ENCODE measurements around the gene TPST2.

Gene TPST2
- total RNA-seq, result 36.1 to 60.8 (median 44.1) reads per million in 3 donors

DNA sequence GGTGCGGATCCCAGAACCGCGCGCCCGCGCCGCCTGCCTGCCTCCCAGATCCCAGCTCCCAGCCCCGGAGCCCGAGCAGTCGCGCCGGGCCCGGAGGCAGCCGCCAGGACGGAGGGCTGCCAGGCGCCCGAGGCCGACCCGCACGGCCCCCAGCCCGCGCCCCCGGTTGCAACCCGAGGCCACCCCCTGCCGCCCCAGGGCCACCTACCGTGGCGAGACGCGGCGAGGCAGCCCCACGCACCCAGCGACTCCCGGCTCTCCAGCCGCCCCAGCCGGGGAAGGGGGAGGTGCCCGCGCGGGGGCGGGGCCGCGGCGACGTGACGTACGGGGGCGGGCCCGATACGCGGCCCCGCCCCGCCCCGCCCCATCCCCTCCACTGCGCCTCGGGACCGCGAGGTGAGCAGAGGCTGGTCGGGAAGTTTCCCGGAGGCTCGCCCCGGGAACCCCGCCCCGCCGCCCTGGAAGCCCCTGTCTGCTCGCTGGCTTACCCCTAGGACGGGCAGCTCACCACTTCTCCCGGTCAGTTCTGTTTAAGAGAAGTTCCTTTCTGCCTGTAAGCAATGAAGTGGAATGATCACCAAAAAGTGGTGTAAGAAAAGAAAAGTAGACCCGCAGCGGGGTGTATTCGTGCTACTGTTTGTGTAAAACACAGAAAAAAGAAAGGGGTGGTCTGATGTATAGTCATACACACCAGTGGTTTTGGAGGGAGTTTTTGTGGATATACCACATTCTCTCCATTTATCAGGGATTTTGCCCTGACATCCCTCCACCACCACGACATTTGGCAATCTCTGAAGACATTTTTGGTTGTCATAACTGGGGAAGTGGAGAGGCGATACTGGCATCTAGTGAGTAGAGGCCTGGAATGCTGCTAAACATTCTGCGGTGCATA is at the start of gene TPST2:
Gene TPST2, minus strand, starts transcription at position 288 of the 892 bp plus-strand sequence. CDS start 48,502 bp downstream, outside the sequence.
- DNase-seq, result peak; percentile 72 to 74 (median 73)
- Histone ChIP-seq H3K4me1 (ENCODE audit: control insufficient read depth, insufficient read depth, low read length, poor library complexity, severe bottlenecking) (peaks cover 41% of the 10 kb centered on the region), H3K27me3 (replicated peaks; ENCODE audit: control insufficient read depth, insufficient read depth, low read length, poor library complexity, severe bottlenecking) (no peaks in the 10 kb centered on the region), H3K4me3 (ENCODE audit: insufficient read depth, low read depth, low read length, poor library complexity, severe bottlenecking) (peak within 1 kb of the TSS; percentile 86), H3K27ac (ENCODE audit: insufficient read depth, low read length, poor library complexity, severe bottlenecking) (peak within 1 kb of the TSS; percentile 62), H3K36me3 (ENCODE audit: control insufficient read depth, insufficient read depth, low read length) (peaks cover 4% of the 10 kb centered on the region), H3K9me3 (ENCODE audit: control insufficient read depth, low read length) (no peaks in the 10 kb centered on the region)

DNA sequence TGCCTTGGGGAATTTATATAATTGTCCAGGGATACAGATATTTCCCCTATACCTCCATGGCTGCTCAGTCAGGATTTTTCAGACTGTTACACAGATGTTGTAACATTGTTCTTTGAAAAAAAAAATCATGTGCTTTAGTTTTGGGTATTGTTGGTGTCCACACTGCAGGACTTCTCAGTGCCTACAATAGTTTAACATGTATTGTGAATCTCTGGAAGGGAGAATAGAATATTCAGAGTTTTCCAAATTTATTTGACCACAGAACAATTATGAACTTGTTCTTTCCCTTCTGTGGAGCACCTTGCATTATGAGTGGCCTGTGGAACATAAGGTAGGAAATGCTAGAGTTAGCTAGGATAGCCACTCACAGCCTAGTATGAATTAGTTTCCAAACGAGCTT is 46.4 kb upstream of the TPST2 start:
- H3K9me3 ChIP-seq (ENCODE audit: control insufficient read depth, low read length), result no peaks in the 10 kb centered on the region
- no peak overlapping the region for H3K4me3 ChIP-seq (ENCODE audit: insufficient read depth, low read depth, low read length, poor library complexity, severe bottlenecking)
- no peaks in the 10 kb centered on the region for H3K27me3 ChIP-seq (replicated peaks; ENCODE audit: control insufficient read depth, insufficient read depth, low read length, poor library complexity, severe bottlenecking)
- no peaks in the 10 kb centered on the region for H3K36me3 ChIP-seq (ENCODE audit: control insufficient read depth, insufficient read depth, low read length)
- no peak for DNase-seq
- peaks cover 4% of the 10 kb centered on the region for H3K4me1 ChIP-seq (ENCODE audit: control insufficient read depth, insufficient read depth, low read length, poor library complexity, severe bottlenecking)
- no peak overlapping the region for H3K27ac ChIP-seq (ENCODE audit: insufficient read depth, low read length, poor library complexity, severe bottlenecking)

DNA sequence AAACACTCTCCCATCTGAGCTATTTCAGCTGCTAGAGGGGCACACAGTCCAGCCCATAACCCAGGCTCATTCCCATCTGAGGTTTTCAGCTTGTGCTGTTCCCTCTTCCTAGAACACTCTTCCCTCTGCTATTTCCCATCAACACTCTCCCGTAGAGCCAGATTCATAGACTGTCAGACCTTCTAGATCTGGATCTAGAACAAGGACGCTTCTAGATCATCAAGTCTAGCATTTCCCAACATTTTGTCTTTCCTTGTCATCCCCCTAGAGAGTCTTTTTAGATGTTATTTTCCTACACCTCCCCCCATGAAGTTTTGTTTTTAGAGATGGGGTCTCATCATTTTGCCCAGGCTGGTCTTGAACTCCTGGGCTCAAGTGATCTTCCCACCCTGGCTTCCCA is 45.2 kb upstream of the TPST2 start:
- Histone ChIP-seq H3K27ac (ENCODE audit: insufficient read depth, low read length, poor library complexity, severe bottlenecking) (no peak overlapping the region), H3K36me3 (ENCODE audit: control insufficient read depth, insufficient read depth, low read length) (no peaks in the 10 kb centered on the region), H3K4me1 (ENCODE audit: control insufficient read depth, insufficient read depth, low read length, poor library complexity, severe bottlenecking) (no peaks in the 10 kb centered on the region), H3K9me3 (ENCODE audit: control insufficient read depth, low read length) (no peaks in the 10 kb centered on the region), H3K4me3 (ENCODE audit: insufficient read depth, low read depth, low read length, poor library complexity, severe bottlenecking) (no peak overlapping the region), H3K27me3 (replicated peaks; ENCODE audit: control insufficient read depth, insufficient read depth, low read length, poor library complexity, severe bottlenecking) (no peaks in the 10 kb centered on the region)
- no peak for DNase-seq

DNA sequence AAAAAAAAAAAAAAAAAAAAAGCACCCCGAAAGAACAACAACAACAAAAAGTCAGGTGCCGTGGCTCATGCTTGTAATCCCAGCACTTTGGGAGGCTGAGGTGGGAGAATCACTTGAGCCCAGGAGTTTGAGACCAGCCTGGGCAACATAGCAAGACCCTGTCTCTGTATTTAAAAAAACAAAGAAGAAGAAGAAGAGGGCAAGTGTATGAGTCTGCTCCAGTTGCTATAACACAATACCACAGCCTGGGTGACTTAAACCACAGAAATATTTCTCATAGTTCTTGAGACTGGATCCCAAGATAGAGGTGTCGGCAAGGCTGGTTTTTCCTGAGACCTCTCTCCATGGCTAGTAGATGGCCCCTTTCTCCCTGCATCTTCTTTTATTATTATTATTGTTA is 44.3 kb upstream of the TPST2 start:
- no peaks in the 10 kb centered on the region for H3K9me3 ChIP-seq (ENCODE audit: control insufficient read depth, low read length)
- no peak for DNase-seq
- H3K27ac ChIP-seq (ENCODE audit: insufficient read depth, low read length, poor library complexity, severe bottlenecking), result no peak overlapping the region
- no peaks in the 10 kb centered on the region for H3K4me1 ChIP-seq (ENCODE audit: control insufficient read depth, insufficient read depth, low read length, poor library complexity, severe bottlenecking)
- no peaks in the 10 kb centered on the region for H3K36me3 ChIP-seq (ENCODE audit: control insufficient read depth, insufficient read depth, low read length)
- H3K4me3 ChIP-seq (ENCODE audit: insufficient read depth, low read depth, low read length, poor library complexity, severe bottlenecking), result no peak overlapping the region
- no peaks in the 10 kb centered on the region for H3K27me3 ChIP-seq (replicated peaks; ENCODE audit: control insufficient read depth, insufficient read depth, low read length, poor library complexity, severe bottlenecking)

DNA sequence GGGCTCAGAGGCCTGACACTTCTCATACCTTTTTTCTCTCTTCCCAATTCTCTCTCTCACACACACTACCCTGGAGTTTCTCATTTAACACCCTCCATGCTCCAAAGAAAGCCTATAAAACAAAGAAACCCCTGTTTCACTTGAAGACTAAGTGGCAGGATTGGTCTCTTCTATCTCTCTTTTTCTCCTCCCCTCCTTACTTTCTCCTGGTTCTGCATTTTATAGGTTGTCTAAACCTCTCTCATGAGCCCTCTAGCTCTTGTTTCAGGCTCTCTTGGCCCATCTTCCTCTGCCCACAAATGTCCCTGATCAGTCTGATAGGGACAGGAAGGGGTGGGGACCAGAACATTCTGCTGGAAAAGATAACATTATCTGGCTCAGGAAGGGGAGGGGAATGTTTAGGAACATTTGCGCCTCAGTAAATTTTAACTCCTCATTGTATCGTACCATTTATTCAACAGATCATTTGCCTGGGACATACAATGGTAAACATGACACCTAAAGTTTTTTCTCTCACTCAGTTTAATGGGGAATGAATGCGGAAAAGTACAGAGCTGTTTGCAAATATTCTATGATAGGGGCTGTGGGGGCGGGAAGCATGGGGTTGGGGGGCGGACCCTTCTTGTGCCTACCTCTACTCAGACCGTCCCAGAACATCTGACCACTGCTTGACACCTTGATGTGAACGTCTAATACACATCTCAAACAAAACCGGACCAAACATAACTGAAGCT is 42.7 kb upstream of the TPST2 start:
- H3K36me3 ChIP-seq (ENCODE audit: control insufficient read depth, insufficient read depth, low read length), result no peaks in the 10 kb centered on the region
- no peaks in the 10 kb centered on the region for H3K4me1 ChIP-seq (ENCODE audit: control insufficient read depth, insufficient read depth, low read length, poor library complexity, severe bottlenecking)
- no peak overlapping the region for H3K4me3 ChIP-seq (ENCODE audit: insufficient read depth, low read depth, low read length, poor library complexity, severe bottlenecking)
- H3K27me3 ChIP-seq (replicated peaks; ENCODE audit: control insufficient read depth, insufficient read depth, low read length, poor library complexity, severe bottlenecking), result no peaks in the 10 kb centered on the region
- no peak for DNase-seq
- no peaks in the 10 kb centered on the region for H3K9me3 ChIP-seq (ENCODE audit: control insufficient read depth, low read length)
- no peak overlapping the region for H3K27ac ChIP-seq (ENCODE audit: insufficient read depth, low read length, poor library complexity, severe bottlenecking)

DNA sequence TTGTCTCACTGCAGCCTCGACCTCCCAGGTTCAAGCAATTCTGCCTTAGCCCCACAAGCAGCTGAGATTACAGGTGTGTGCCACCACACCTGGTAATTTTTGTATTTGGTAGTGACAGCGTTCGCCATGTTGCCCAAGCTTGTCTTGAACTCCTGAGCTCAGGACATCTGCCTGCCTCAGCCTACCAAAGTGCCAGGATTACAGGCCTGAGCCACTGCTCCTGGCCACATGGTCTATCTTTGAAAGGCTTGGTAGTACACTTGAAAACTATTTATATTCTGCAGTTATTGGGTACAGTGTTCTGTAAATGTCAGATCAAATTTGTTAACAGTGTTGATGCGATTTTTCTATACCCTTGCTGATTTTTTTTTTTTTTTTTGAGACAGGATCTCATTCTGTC is 41.4 kb upstream of the TPST2 start:
- Histone ChIP-seq H3K4me1 (ENCODE audit: control insufficient read depth, insufficient read depth, low read length, poor library complexity, severe bottlenecking) (peaks cover 3% of the 10 kb centered on the region), H3K27me3 (replicated peaks; ENCODE audit: control insufficient read depth, insufficient read depth, low read length, poor library complexity, severe bottlenecking) (no peaks in the 10 kb centered on the region), H3K9me3 (ENCODE audit: control insufficient read depth, low read length) (no peaks in the 10 kb centered on the region), H3K27ac (ENCODE audit: insufficient read depth, low read length, poor library complexity, severe bottlenecking) (no peak overlapping the region), H3K4me3 (ENCODE audit: insufficient read depth, low read depth, low read length, poor library complexity, severe bottlenecking) (no peak overlapping the region), H3K36me3 (ENCODE audit: control insufficient read depth, insufficient read depth, low read length) (no peaks in the 10 kb centered on the region)
- DNase-seq, result no peak

DNA sequence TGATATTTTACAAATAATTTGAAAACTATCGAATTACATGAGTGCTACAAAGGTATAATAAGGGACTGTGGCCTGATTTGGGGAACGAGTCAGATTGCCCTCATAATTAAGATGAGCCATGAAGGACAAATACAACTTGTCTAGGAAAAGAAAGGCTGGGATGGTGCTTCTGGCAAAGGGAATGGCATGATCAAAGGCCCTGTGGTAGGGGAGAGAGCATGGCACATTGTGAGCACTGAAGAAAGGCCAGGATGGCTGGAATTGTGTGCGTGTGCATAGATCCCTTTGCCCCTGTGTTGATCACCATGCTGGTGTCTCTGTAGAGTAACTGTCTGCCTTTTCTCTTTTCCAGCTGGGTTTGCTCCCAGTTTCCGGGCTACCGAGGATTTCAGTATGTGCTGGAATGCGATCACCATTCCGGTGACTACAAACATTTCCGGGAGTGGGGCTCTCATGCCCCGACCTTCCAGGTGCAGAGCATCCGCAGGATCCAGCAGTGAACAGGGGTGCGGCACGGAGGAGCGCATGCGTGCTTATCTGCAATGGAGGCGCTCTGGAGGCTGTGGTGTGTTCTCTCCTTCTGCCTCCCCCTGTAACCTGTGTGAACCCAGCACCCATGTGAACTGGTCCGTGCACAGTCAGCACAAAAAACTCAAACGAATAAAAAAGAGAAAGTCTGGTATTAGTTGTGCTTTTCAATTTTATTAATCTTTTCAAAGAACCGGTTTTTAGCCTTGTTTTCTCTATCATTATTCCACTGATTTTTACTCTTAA is 40.2 kb upstream of the TPST2 start:
- Histone ChIP-seq H3K27ac (ENCODE audit: insufficient read depth, low read length, poor library complexity, severe bottlenecking) (no peak overlapping the region), H3K36me3 (ENCODE audit: control insufficient read depth, insufficient read depth, low read length) (no peaks in the 10 kb centered on the region), H3K9me3 (ENCODE audit: control insufficient read depth, low read length) (no peaks in the 10 kb centered on the region), H3K27me3 (replicated peaks; ENCODE audit: control insufficient read depth, insufficient read depth, low read length, poor library complexity, severe bottlenecking) (no peaks in the 10 kb centered on the region), H3K4me3 (ENCODE audit: insufficient read depth, low read depth, low read length, poor library complexity, severe bottlenecking) (no peak overlapping the region), H3K4me1 (ENCODE audit: control insufficient read depth, insufficient read depth, low read length, poor library complexity, severe bottlenecking) (peaks cover 3% of the 10 kb centered on the region)
- DNase-seq, result no peak

DNA sequence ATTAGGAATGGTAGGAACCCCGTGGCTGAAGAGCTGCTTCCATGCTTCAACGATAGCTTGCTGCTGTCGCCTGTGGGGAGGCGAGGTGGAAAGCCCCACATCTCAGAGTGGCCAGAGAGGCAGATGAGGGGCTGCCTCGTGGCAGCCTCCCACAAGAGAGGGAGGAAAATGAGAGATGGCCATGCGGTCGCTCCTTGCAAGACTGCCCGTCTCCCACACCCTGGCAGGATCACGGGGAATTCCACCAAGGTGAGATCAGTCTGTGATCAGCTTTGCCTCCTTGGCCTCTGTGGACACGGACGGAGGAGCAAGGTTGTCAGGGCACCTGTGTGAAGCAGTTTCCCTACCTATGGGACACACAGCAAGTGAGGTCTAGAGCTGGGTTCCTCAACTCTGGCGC is 34.9 kb upstream of the TPST2 start:
- Histone ChIP-seq H3K27ac (ENCODE audit: insufficient read depth, low read length, poor library complexity, severe bottlenecking) (no peak overlapping the region), H3K4me1 (ENCODE audit: control insufficient read depth, insufficient read depth, low read length, poor library complexity, severe bottlenecking) (peaks cover 3% of the 10 kb centered on the region), H3K9me3 (ENCODE audit: control insufficient read depth, low read length) (no peaks in the 10 kb centered on the region), H3K4me3 (ENCODE audit: insufficient read depth, low read depth, low read length, poor library complexity, severe bottlenecking) (no peak overlapping the region), H3K36me3 (ENCODE audit: control insufficient read depth, insufficient read depth, low read length) (no peaks in the 10 kb centered on the region), H3K27me3 (replicated peaks; ENCODE audit: control insufficient read depth, insufficient read depth, low read length, poor library complexity, severe bottlenecking) (no peaks in the 10 kb centered on the region)
- DNase-seq, result no peak

DNA sequence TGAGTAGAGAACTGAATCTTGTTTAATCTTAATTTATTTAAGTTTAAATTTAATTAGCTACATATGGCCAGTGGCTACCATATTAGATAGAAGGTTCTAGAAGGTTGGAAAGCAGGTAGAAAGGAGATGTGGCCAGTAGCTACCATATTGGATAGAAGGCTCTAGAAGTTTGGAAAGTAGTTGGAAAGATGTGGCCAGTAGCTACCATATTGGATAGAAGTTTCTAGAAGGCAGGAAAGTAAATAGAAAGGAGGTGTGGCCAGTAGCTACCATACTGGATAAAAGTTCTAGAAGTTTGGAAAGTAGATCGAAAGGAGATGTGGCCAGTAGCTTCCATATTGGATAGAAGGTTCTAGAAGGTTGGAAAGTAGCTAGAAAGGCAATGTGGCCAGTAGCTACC is 34.1 kb upstream of the TPST2 start:
- H3K9me3 ChIP-seq (ENCODE audit: control insufficient read depth, low read length), result no peaks in the 10 kb centered on the region
- no peak for DNase-seq
- H3K27ac ChIP-seq (ENCODE audit: insufficient read depth, low read length, poor library complexity, severe bottlenecking), result no peak overlapping the region
- H3K4me3 ChIP-seq (ENCODE audit: insufficient read depth, low read depth, low read length, poor library complexity, severe bottlenecking), result no peak overlapping the region
- no peaks in the 10 kb centered on the region for H3K27me3 ChIP-seq (replicated peaks; ENCODE audit: control insufficient read depth, insufficient read depth, low read length, poor library complexity, severe bottlenecking)
- no peaks in the 10 kb centered on the region for H3K36me3 ChIP-seq (ENCODE audit: control insufficient read depth, insufficient read depth, low read length)
- H3K4me1 ChIP-seq (ENCODE audit: control insufficient read depth, insufficient read depth, low read length, poor library complexity, severe bottlenecking), result peaks cover 3% of the 10 kb centered on the region
